ENCODE measurements around the gene SMAD6. TPM values are rescaled to one million over a fixed set of nuclear protein-coding genes. Genes with fewer than 3 reads are reported as not detected.
"Not testable (repeated sequence)": the region's sequence is repeated elsewhere in the genome, so short reads cannot be mapped to it uniquely, and the experiment has no call there.

SMAD6 gene
- total RNA-seq, 1 donor from 2014 or later: 0.79 TPM

GRCh38 chr15:66756295-66756694 is 54.3 kb downstream of the SMAD6 start:
- FAIRE-seq (no peak), DNase-seq (ENCODE audit: low read depth) (no peak)
- Histone ChIP-seq H3K4me3 (ENCODE audit: low read depth, low read length) (no peak overlapping the region), H3K27me3 (ENCODE audit: control insufficient read depth, insufficient read depth, low read length) (no peaks in the 10 kb centered on the region), H3K36me3 (ENCODE audit: control insufficient read depth, insufficient read depth, low read length) (no peaks in the 10 kb centered on the region)
- TF ChIP-seq CTCF (IDR thresholded peaks at IDR 0.05; ENCODE audit: insufficient read depth, low read length, severe bottlenecking): no peak

GRCh38 chr15:66757030-66757429 is 55.0 kb downstream of the SMAD6 start:
- TF ChIP-seq CTCF (IDR thresholded peaks at IDR 0.05; ENCODE audit: insufficient read depth, low read length, severe bottlenecking): no peak
- no peaks in the 10 kb centered on the region for H3K36me3 ChIP-seq (ENCODE audit: control insufficient read depth, insufficient read depth, low read length)
- H3K27me3 ChIP-seq (ENCODE audit: control insufficient read depth, insufficient read depth, low read length): peaks cover 2% of the 10 kb centered on the region
- FAIRE-seq: no peak
- H3K4me3 ChIP-seq (ENCODE audit: low read depth, low read length): no peak overlapping the region
- no peak for DNase-seq (ENCODE audit: low read depth)

- FAIRE-seq (peak; percentile 32), DNase-seq (ENCODE audit: low read depth) (no peak)
- Histone ChIP-seq H3K36me3 (ENCODE audit: control insufficient read depth, insufficient read depth, low read length) (no peaks in the 10 kb centered on the region), H3K27me3 (ENCODE audit: control insufficient read depth, insufficient read depth, low read length) (peaks cover 2% of the 10 kb centered on the region), H3K4me3 (ENCODE audit: low read depth, low read length) (no peak overlapping the region)
- no peak for TF ChIP-seq CTCF (IDR thresholded peaks at IDR 0.05; ENCODE audit: insufficient read depth, low read length, severe bottlenecking)
These were observed 55.5 kb downstream of the SMAD6 start for GRCh38 chr15:66757521-66757920.

- not testable (repeated sequence) for DNase-seq (ENCODE audit: low read depth); H3K27me3 ChIP-seq (ENCODE audit: control insufficient read depth, insufficient read depth, low read length)
These were observed 56.2 kb downstream of the SMAD6 start for GRCh38 chr15:66758217-66758616.

GRCh38 chr15:66758844-66759243 is 56.8 kb downstream of the SMAD6 start:
- TF ChIP-seq CTCF (IDR thresholded peaks at IDR 0.05; ENCODE audit: insufficient read depth, low read length, severe bottlenecking): no peak
- FAIRE-seq: no peak
- Histone ChIP-seq H3K36me3 (ENCODE audit: control insufficient read depth, insufficient read depth, low read length) (no peaks in the 10 kb centered on the region), H3K27me3 (ENCODE audit: control insufficient read depth, insufficient read depth, low read length) (peaks cover 8% of the 10 kb centered on the region), H3K4me3 (ENCODE audit: low read depth, low read length) (no peak overlapping the region)
- peak; percentile 40 for DNase-seq (ENCODE audit: low read depth)

More at GRCh38 chr15:66758217-66758616, 56.2 kb downstream of the SMAD6 start:
- not testable (repeated sequence) for H3K36me3 ChIP-seq (ENCODE audit: control insufficient read depth, insufficient read depth, low read length); H3K4me3 ChIP-seq (ENCODE audit: low read depth, low read length); FAIRE-seq

- Histone ChIP-seq H3K27me3 (ENCODE audit: control insufficient read depth, insufficient read depth, low read length) (peaks cover 8% of the 10 kb centered on the region), H3K36me3 (ENCODE audit: control insufficient read depth, insufficient read depth, low read length) (no peaks in the 10 kb centered on the region), H3K4me3 (ENCODE audit: low read depth, low read length) (no peak overlapping the region)
- TF ChIP-seq CTCF (IDR thresholded peaks at IDR 0.05; ENCODE audit: insufficient read depth, low read length, severe bottlenecking): no peak
- DNase-seq (ENCODE audit: low read depth) (no peak), FAIRE-seq (no peak)
These were observed 58.3 kb downstream of the SMAD6 start for GRCh38 chr15:66760097-66760967.

Measured in bronchial epithelial cell (primary cell).